Uterus (tissue), 4 donors: ENCODE results near the gene ECHS1. TPM values are rescaled to one million over a fixed set of nuclear protein-coding genes. Genes with fewer than 3 reads are reported as not detected.
A peak's percentile ranks its signal among the peaks of the same experiment; 100 is the strongest.

Source experiments
- DNase-seq, 2 donors: peaks; one replicate each; pipeline ENCODE4 v3.0.0-alpha.2; 2019 to 2020
- H3K27ac ChIP-seq, 2 donors: fragments of 200-600 bp; sonication (generic); 1 replicate in 1 of 2; 2 replicates in 1 of 2; pipeline ENCODE4 v1.5.1; 2016 to 2018
- H3K27me3 ChIP-seq, 2 donors: fragments of 200-600 bp; sonication (generic); one replicate each; pipeline ENCODE4 v1.5.1; 2018 to 2019; ENCODE audit warnings: control low read depth in 1 of 2
- H3K36me3 ChIP-seq, 2 donors: fragments of 200-600 bp; sonication (generic); one replicate each; pipeline ENCODE4 v1.5.1; 2019; ENCODE audit warnings: control low read depth in 1 of 2
- H3K4me1 ChIP-seq, 2 donors: fragments of 200-600 bp; sonication (generic); one replicate each; pipeline ENCODE4 v1.5.1; 2018 to 2019; ENCODE audit warnings: control low read depth in 1 of 2
- H3K4me3 ChIP-seq, 2 donors: fragments of 200-600 bp; sonication (generic); 1 replicate in 1 of 2; 2 replicates in 1 of 2; pipeline ENCODE4 v1.5.1; 2018 to 2019; ENCODE audit warnings: mild to moderate bottlenecking in 1 of 2
- H3K9me3 ChIP-seq, 2 donors: fragments of 200-600 bp; sonication (generic); one replicate each; pipeline ENCODE4 v1.5.1; 2019; ENCODE audit warnings: control low read depth in 1 of 2
- POLR2A ChIP-seq, 2 donors: fragments of 450-650 bp; IDR thresholded peaks; one replicate each; pipeline ENCODE4 v1.6.1; 2016; ENCODE audit warnings: antibody characterized with exemption in 2 of 2, mild to moderate bottlenecking in 1 of 2, moderate library complexity in 1 of 2
- intact Hi-C: fragments of 100-400 bp; cut with DNase I; formaldehyde crosslinking; loops from one replicate; pipeline ENCODE4 v1.15.1; 2023; ENCODE audit warnings: low total_unique reads
- total RNA-seq, 4 donors: library from RNA; depleted of rRNA in 3 of 4; stranded (reverse); fragments of >200 nt in 3 of 4; gene quantifications; one replicate each; pipeline versions ENCODE4 v1.1.0 to v1.2.4, GENCODE V29; 2014 to 2023
- TF ChIP-seq, protein P1 (sequence below), 4 experiments: fragments of 200-600 bp in 2 of 4; fragments of 450-650 bp in 2 of 4; sonication (generic) in 2 of 4; IDR thresholded peaks; one replicate each; pipeline ENCODE4 v1.5.1; 2016 to 2019; ENCODE audit warnings: antibody characterized with exemption in 4 of 4, mild to moderate bottlenecking in 2 of 4, moderate library complexity in 1 of 4
- donor health status: DM: yes; HTN: yes; CAD: no.

Gene ECHS1
- total RNA-seq, 4 donors from 2014 or later = 28.2 to 48.8 (median 45.1) TPM

DNA sequence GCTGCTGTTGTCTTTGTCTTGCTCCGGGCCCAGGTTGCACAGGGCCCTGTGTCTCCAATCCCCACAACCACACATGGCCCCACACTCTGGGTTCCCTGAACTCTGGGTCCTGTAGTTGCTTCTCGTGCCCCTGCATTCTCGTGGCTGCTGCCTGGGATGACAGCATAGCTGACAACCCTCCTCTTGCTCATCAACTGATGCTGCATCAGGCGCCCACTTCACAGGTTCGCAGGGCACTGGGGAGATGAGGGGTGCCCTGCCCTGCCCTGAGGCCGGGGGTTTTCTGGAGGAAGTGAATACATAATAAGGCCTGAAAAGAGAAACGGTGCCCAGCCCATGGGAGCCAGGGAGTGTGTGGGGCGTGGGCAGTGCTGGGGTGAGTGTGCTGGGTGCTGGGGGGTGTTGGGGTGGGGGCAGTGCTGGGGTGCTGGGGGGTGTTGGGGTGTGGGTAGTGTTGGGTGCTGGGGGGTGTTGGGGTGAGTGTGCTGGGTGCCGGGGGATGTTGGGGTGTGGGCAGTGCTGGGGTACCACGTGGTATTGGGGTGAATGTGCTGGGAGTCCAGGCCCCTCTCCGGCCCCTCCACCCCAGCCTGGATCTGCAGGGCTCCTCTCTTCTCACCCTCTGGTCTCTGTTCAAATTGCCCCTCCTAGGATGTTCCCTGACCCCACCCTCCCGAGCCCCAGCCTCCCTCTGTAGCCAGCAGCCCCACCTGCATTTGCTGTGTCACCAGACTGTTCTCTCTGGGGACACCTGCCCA is 18.8 kb upstream of the ECHS1 start:
- H3K36me3 ChIP-seq = no peaks in the 10 kb centered on the region
- DNase-seq = no peak
- H3K9me3 ChIP-seq = no peaks in the 10 kb centered on the region
- no peak overlapping the region for H3K4me3 ChIP-seq
- H3K27ac ChIP-seq = no peak overlapping the region
- TF ChIP-seq, protein P1, sequence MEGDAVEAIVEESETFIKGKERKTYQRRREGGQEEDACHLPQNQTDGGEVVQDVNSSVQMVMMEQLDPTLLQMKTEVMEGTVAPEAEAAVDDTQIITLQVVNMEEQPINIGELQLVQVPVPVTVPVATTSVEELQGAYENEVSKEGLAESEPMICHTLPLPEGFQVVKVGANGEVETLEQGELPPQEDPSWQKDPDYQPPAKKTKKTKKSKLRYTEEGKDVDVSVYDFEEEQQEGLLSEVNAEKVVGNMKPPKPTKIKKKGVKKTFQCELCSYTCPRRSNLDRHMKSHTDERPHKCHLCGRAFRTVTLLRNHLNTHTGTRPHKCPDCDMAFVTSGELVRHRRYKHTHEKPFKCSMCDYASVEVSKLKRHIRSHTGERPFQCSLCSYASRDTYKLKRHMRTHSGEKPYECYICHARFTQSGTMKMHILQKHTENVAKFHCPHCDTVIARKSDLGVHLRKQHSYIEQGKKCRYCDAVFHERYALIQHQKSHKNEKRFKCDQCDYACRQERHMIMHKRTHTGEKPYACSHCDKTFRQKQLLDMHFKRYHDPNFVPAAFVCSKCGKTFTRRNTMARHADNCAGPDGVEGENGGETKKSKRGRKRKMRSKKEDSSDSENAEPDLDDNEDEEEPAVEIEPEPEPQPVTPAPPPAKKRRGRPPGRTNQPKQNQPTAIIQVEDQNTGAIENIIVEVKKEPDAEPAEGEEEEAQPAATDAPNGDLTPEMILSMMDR (IDR thresholded peaks at IDR 0.05) = no peak
- TF ChIP-seq POLR2A (IDR thresholded peaks at IDR 0.05) = no peak
- peaks cover 0 to 8% of the 10 kb centered on the region in 2 donors for H3K4me1 ChIP-seq
- intact Hi-C loops = no loop called here
- no peaks in the 10 kb centered on the region for H3K27me3 ChIP-seq

DNA sequence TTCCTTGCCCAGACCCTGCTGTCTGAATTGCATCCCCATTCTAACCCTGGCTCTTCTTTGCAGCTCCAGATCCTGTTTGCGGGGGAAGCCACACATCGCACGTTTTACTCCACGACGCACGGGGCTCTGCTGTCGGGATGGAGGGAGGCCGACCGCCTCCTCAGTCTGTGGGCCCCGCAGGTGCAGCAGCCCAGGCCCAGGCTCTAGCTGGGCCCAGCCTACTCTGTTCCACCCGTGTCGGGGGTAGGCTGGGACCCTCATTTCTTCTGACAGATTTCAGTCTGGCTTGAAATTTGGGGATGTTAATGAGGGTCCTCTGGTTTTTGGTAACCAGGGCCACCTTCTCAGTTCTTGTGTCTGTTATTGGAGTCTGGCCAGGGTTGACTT is 18.1 kb upstream of the ECHS1 start:
- no peak overlapping the region for H3K27ac ChIP-seq
- no peaks in the 10 kb centered on the region for H3K36me3 ChIP-seq
- intact Hi-C loops = no loop called here
- no peak overlapping the region for H3K4me3 ChIP-seq
- no peak for DNase-seq
- TF ChIP-seq, protein P1 (IDR thresholded peaks at IDR 0.05) = no peak
- TF ChIP-seq POLR2A (IDR thresholded peaks at IDR 0.05) = no peak
- no peaks in the 10 kb centered on the region for H3K9me3 ChIP-seq
- no peaks in the 10 kb centered on the region for H3K27me3 ChIP-seq
- peaks cover 0 to 8% of the 10 kb centered on the region in 2 donors for H3K4me1 ChIP-seq

DNA sequence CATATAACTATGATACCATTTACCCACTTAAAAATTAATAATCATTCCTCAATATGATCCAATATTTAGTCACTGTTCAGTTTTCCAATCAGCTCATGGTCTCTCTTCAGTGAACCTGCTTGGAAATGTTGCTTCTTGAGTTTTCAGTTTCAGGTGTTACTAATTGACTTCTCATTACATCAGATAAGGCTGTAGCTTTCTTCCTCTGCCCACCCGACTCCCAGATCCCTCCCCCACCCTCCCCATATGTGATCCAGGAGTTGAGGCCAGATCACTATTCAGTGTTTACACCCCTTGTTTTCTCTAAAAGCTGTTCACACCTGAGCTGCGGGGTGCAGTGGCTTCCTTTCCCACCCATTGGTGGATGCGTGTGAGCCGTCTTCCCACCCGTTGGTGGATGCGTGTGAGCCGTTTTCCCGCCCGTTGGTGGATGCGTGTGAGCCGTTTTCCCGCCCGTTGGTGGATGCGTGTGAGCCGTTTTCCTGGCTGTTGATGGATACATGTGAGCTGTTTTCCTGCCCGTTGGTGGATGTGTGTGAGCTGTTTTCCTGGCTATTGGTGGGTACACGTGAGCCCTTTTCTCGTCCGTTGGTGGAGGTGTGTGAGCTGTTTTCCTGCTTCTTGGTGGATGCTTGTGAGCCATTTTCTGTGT is 17.6 kb upstream of the ECHS1 start:
- TF ChIP-seq, protein P1 (IDR thresholded peaks at IDR 0.05) = no peak
- Histone ChIP-seq H3K4me1 (peaks cover 0 to 8% of the 10 kb centered on the region in 2 donors), H3K4me3 (no peak overlapping the region), H3K36me3 (no peaks in the 10 kb centered on the region), H3K27me3 (no peaks in the 10 kb centered on the region), H3K27ac (no peak overlapping the region), H3K9me3 (no peaks in the 10 kb centered on the region)
- intact Hi-C loops = no loop called here
- peak in 1 of 2 donors; percentile 7 for DNase-seq

DNA sequence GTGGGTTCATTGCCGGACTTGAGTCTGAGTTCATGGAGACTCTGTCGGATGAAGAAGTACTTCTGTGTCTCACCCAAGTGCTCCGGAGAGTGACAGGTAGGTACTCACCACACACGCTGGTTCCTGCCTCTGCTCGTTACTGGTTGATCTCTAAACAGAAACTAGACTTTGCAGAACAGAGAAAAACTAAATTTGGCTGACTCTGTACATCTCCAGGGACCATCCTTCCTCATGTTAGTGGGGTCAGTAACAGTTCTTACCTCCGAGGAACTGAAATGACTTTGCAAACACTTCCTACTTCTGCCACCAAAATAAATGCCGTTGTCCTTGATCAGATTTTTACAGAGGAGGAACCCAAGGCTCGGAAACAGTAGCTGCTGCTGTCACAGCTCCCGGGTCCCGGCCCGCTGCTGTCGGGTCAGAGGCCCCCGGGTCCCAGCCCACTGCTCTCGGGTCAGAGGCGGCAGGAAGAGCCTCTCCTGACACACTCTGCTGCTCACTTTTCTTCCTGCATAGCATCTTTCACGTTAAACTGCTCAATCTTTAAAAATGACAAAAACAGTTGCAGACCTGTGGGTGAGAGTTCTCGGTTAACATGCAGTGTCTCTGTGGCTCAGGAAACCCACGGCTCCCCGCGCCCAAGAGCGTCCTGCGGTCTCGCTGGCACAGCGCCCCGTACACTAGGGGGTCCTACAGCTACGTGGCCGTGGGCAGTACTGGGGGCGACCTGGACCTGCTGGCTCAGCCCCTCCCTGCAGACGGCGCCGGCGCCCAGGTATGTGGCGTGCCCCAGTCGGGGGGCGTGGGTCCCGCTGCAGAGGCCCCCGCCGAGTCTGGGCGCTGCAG is 16.0 kb upstream of the ECHS1 start:
- no peaks in the 10 kb centered on the region for H3K4me1 ChIP-seq
- H3K4me3 ChIP-seq = no peak overlapping the region
- no peak overlapping the region for H3K27ac ChIP-seq
- peak in 1 of 2 donors; percentile 14 for DNase-seq
- no peaks in the 10 kb centered on the region for H3K36me3 ChIP-seq
- intact Hi-C loops = no loop called here
- no peaks in the 10 kb centered on the region for H3K9me3 ChIP-seq
- TF ChIP-seq, protein P1 (IDR thresholded peaks at IDR 0.05) = no peak
- TF ChIP-seq POLR2A (IDR thresholded peaks at IDR 0.05) = no peak
- H3K27me3 ChIP-seq = no peaks in the 10 kb centered on the region
